ENCODE measurements around the gene UGDH. TPM values are rescaled to one million over a fixed set of nuclear protein-coding genes. Genes with fewer than 3 reads are reported as not detected.

Gene UGDH
- total RNA-seq, 1 experiment from 2014 or later: 104 TPM

- Histone ChIP-seq H4K8ac (replicated peaks; ENCODE audit: insufficient read length, low read depth, low read length) (no peak overlapping the region), H4K91ac (ENCODE audit: insufficient read length, low read depth, low read length) (no peak overlapping the region), H3K18ac (ENCODE audit: insufficient read length, low read depth, low read length) (no peak overlapping the region), H3K14ac (ENCODE audit: insufficient read depth, low read length) (no peak overlapping the region), H4K20me1 (ENCODE audit: control insufficient read depth, insufficient read depth, insufficient read length) (no peaks in the 10 kb centered on the region), H3K23ac (ENCODE audit: insufficient read length, low read depth, low read length) (no peak overlapping the region), H3K4ac (ENCODE audit: low read depth, low read length) (no peak overlapping the region), H3K56ac (ENCODE audit: insufficient read length, low read depth, low read length) (no peak overlapping the region), H2BK120ac (ENCODE audit: low read depth, low read length, poor library complexity, severe bottlenecking) (no peak overlapping the region), H3K27me3 (ENCODE audit: insufficient read depth, low read length) (no peaks in the 10 kb centered on the region), H3K79me2 (ENCODE audit: insufficient read depth, low read length) (no peaks in the 10 kb centered on the region), H3K9me3 (ENCODE audit: control insufficient read depth, low read depth, low read length) (no peaks in the 10 kb centered on the region), H3K27ac (ENCODE audit: insufficient read length, low read depth, low read length) (no peak overlapping the region), H3K23me2 (ENCODE audit: insufficient read length, low read depth, low read length, poor library complexity, severe bottlenecking) (no peaks in the 10 kb centered on the region), H2BK20ac (ENCODE audit: low read depth, low read length, poor library complexity, severe bottlenecking) (no peak overlapping the region), H3K4me1 (ENCODE audit: insufficient read depth, low read length) (no peaks in the 10 kb centered on the region), H2AK5ac (ENCODE audit: insufficient read length, low read length) (no peak overlapping the region), H3K4me2 (ENCODE audit: insufficient read depth, insufficient read length, low read length) (no peak overlapping the region), H2BK12ac (ENCODE audit: insufficient read length, low read depth, low read length) (no peak overlapping the region), H2AFZ (ENCODE audit: low read length) (no peak overlapping the region), H2BK15ac (ENCODE audit: low read depth, low read length) (no peak overlapping the region), H2BK5ac (ENCODE audit: insufficient read length, low read length) (no peak overlapping the region), H3T11ph (ENCODE audit: low read length) (no peak overlapping the region), H4K5ac (ENCODE audit: insufficient read length, low read depth, low read length) (no peak overlapping the region), H3K79me1 (ENCODE audit: insufficient read depth, low read depth, low read length, poor library complexity, severe bottlenecking) (no peaks in the 10 kb centered on the region), H3K9ac (ENCODE audit: extremely low read depth, insufficient read length, low read length) (no peak overlapping the region)
- Mint-ChIP-seq H3K9me3 (no peaks in the 10 kb centered on the region), H3K27me3 (ENCODE audit: low read depth) (no peaks in the 10 kb centered on the region), H3K4me3 (no peak overlapping the region), H3K4me1 (no peaks in the 10 kb centered on the region), H3K27ac (no peak overlapping the region), H3K36me3 (ENCODE audit: insufficient read depth in 1 of 3, low read depth in 3 of 3) (peaks cover 22 to 46% (median 34%) of the 10 kb centered on the region in 3 experiments; a peak in 6 of 7 replicates)
- DNase-seq: no peak
- no peak for TF ChIP-seq CTCF (conservative IDR thresholded peaks at IDR 0.05)
These were observed 28.6 kb downstream of the UGDH start for GRCh38 chr4:39498727-39499020.
